KBM-7 (cell line): ENCODE results near the gene SORCS2.

ENCODE experiments used
- DNase-seq: peaks from one replicate; pipeline ENCODE4 v3.0.0-alpha.2; 2015
- in situ Hi-C: fragments of 300-500 bp; cut with MboI; formaldehyde crosslinking; loops from 2 replicates; pipeline ENCODE4 v1.14.3; 2020; ENCODE audit warnings: low sequenced_read_pairs, low pct_unique_long_range_greater_than_20kb, mixed read lengths

Gene SORCS2

DNA sequence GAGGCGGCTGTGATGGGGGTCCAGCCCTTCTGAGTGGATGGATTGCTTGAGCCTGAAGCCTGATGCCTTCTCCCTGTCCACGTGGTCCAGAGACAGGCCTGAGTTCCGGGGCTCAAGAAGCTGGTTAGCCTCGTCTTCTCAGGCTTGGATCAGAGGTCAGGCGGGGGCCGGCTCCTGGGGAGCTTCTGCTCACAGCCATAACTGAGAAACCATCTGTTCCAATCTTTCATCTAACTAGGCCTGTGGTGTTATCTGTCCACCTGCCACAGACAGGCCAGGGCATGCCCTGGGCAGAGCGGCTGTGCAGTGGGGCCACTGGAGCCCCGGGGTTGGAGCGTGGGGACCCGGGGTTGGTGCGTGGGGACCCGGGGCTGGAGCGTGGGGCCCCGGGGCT, 63.1 kb downstream of the SORCS2 start:
- in situ Hi-C loops = no loop called here

DNA sequence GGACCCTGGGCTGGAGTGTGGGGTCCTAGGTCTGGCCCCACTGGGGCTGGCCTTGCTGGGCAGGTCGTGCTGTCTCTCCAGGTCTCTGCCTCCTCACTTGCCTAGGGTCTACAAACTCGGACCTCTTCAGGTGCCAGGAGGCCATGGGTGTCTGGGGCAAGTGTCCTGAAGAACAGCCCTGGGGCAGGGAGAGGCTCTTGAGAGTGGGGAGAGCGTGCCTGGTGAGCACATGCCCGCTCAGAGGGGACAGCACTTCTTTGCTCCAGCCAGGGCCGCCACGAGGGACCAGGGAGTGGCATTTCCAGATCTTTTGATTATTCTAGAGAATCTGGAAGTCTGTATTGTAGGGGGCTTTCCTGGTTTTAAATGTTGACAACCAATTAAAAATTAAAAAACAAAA, 63.7 kb downstream of the SORCS2 start:
- in situ Hi-C loops = no loop called here
- no peak for DNase-seq

More for the DNA sequence above, 63.1 kb downstream of the SORCS2 start:
- no peak for DNase-seq

DNA sequence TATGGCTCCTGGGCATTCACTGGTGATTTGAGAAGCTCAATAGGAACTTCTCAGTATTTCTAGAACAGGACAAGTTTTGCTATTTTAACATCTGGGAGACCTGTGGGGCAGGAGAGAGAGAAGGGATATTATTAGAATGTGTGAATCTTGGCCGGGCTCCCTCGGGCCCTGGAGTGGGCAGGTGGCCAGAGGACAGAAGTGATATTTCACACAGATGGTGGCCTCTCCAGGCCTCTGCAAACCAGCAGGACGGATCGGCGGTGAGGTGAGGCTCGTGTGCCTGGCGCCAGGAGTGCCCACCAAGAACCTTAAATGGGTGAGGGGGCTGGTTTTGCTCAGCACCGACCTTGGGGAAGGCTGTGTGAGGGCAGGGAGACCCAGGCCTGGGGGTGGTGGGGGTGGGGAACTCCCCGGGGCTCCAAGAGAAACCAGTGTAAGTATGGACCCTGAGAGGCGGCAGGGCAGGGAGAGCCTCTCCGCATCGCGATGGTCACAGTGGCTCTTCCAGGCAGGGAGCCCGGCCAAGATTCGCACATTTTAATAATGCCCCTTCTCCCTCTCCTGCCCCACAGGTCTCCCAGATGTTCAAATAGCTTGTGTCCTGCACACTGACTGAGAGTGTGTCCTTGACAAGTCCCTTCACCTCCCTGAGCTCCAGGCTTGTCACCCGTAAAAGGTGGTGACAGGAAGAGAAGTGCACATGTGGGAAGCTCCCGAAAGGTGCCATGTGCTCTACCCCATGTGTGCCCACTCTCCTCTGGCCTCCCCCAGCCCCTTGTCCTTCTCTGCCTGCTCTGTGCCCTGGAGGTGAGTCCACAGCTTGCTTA, 64.9 kb downstream of the SORCS2 start:
- DNase-seq = no peak

DNA sequence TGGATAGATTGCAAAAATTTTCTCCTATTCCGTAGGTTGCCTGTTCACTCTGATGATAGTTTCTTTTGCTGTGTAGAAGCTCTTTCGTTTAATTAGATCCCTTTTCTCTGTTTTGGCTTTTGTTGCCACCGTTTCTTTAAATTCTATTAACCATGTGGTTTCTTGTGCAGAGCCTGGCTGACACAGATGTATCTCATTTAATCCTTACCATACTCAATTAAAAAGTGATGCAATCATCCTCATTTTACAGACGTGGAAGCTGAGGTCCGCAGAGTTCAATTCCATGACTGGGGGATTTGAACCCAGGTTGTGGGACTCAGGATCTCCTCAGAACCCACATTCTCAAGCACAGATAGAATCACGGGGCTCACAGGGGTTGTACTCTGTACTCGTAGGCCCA, 66.7 kb downstream of the SORCS2 start:
- in situ Hi-C loops = no loop called here
- no peak for DNase-seq

More for the DNA sequence above, 64.9 kb downstream of the SORCS2 start:
- in situ Hi-C loops = no loop called here

DNA sequence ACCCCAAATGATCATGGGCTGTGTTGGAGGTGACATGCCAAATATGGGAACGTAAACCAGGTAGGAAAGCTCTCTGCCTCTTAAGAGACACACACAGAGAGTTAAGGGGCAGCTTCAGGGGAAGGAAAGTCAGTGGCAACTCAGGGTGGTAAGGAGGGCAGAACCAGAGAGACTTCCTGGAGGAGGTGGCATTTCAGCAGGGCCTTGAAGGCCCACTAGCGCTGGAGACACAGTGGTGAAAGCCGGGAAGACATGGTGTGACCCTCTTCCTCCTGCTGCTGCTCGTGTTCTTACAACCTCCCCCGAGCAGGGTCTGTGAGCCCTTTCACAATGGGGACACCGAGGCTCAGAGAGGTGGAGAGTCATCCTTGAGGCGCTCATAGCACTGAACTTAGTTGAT, 68.2 kb downstream of the SORCS2 start:
- in situ Hi-C loops = no loop called here
- DNase-seq = no peak

DNA sequence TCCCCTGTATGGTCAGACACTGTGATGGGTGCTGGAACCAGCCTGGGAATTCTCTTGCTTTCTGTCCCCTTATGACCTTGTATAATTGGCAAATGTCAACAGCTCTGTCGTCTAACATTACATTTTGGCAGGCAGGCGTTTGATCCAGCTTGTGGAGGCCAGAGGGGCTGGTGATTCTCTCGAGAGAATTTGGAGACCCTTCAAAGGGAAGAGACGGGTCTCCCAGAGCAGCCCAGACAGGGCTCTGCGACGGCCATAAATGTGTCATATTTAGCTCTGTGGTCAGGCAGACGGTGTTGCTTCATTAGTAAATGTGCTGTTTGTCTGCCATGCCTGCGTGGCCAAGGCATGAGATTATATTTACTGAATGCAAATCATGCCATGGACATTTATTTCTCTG, 68.7 kb downstream of the SORCS2 start:
- in situ Hi-C loops = no loop called here
- no peak for DNase-seq

- in situ Hi-C loops = no loop called here
- no peak for DNase-seq
These were observed 69.2 kb downstream of the SORCS2 start for GRCh38 chr4:7261536-7261935.

- in situ Hi-C loops = no loop called here
These were observed 69.8 kb downstream of the SORCS2 start for GRCh38 chr4:7262134-7262533.

DNA sequence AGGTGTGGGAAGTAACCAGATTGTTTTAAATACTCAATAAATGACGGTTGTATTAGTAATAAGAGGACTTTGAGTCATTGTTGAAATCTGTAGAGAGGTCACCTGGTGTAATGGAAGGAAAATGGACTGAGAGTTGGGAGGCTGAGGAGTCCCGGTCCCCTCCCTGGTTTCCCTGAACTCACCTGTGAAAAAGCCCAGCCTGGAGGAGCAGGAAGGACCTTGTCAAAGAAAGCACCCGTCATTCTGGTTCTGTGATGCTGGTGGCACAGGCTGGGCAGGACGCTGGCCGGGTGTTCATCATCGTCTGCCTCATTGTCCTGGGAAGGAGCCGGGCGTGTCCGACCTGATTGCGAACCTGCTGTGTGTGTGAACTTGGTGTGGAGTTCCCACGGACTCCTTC, 70.8 kb downstream of the SORCS2 start:
- in situ Hi-C loops = no loop called here

More at GRCh38 chr4:7262134-7262533, 69.8 kb downstream of the SORCS2 start:
- DNase-seq = no peak

DNA sequence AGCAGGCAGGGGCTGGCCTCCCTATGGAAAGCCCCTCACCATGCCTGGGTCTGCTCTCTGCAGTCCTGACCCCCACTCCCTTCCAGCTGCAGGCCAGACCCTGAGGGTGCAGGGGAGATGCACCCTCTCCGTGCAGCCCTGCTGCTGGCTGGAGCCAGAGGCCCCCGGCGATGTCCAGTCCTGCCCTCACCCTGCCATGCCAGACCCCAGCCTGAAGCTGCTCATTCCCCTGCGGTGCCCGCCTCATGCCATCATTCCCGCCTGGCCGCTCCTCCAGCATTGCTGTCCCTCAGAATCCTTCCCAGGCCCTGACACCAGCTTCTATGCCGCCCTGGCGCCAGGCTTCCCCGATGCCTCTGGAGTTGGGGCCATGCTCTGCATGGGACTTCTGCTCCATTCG, 72.4 kb downstream of the SORCS2 start:
- no peak for DNase-seq
- in situ Hi-C loops = no loop called here

More for the DNA sequence above, 70.8 kb downstream of the SORCS2 start:
- DNase-seq = no peak

- DNase-seq = no peak
- in situ Hi-C loops = no loop called here
These were observed 74.4 kb downstream of the SORCS2 start for GRCh38 chr4:7266525-7267292.

DNA sequence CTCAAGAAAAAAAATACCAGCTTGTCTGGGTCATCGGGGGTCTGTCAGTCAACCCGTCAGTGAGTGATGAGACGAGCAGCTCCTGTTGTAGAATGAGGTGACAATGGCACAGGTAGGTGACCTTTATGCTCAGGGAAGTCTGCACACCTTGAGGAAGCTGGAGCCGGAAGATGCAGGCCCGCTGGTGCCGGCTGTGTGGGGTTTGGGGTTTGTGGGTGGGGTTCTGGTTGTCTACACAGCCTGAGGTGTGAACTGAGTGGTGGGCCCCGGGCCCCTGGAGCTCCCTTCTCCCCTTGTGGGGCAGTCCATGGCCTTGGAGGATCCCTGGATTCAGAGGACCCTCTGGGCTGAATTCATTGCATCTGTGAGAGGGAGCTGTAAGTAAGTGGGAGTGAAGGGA, 75.5 kb downstream of the SORCS2 start:
- no peak for DNase-seq
- in situ Hi-C loops = no loop called here

- DNase-seq = no peak
- in situ Hi-C loops = no loop called here
These were observed 76.6 kb downstream of the SORCS2 start for GRCh38 chr4:7268941-7269340.

GRCh38 chr4:7270121-7270520, 77.8 kb downstream of the SORCS2 start:
- no peak for DNase-seq
- in situ Hi-C loops = no loop called here

DNA sequence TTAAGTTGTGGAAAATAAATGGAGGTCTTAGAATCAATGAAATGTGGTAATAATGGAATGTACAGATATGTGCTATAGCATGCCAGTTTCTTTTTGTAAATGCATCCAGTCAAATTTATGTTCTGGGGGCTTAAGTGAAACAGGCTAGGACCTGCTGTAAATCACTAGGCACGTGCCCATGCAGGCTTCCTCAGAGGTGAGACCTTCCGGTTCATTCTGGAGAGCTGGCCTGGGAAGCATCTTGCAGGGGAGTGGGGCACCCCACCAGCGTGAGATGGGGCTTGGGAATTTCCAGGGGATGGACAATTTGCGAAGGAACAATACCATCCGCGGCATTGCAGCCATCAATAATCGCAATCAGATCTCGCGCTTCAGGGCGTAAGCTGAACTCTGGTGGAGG, 80.1 kb downstream of the SORCS2 start:
- in situ Hi-C loops = no loop called here
- DNase-seq = no peak

GRCh38 chr4:7273738-7274297, 81.5 kb downstream of the SORCS2 start:
- in situ Hi-C loops = no loop called here
- DNase-seq = no peak

- in situ Hi-C loops = no loop called here
- no peak for DNase-seq
These were observed 82.7 kb downstream of the SORCS2 start for GRCh38 chr4:7275067-7275466.

- in situ Hi-C loops = no loop called here
- DNase-seq = no peak
These were observed 83.3 kb downstream of the SORCS2 start for GRCh38 chr4:7275490-7276154.

GRCh38 chr4:7276515-7276914, 84.2 kb downstream of the SORCS2 start:
- in situ Hi-C loops = no loop called here
- DNase-seq = no peak
